ENCODE measurements around the gene APLN. TPM values are rescaled to one million over a fixed set of nuclear protein-coding genes. Genes with fewer than 3 reads are reported as not detected.

The APLN gene
- total and polyA plus RNA-seq, 2 donors (not counting 1 experiment from before 2014, with no cell fraction given), result 0.17 to 2.4 TPM

DNA sequence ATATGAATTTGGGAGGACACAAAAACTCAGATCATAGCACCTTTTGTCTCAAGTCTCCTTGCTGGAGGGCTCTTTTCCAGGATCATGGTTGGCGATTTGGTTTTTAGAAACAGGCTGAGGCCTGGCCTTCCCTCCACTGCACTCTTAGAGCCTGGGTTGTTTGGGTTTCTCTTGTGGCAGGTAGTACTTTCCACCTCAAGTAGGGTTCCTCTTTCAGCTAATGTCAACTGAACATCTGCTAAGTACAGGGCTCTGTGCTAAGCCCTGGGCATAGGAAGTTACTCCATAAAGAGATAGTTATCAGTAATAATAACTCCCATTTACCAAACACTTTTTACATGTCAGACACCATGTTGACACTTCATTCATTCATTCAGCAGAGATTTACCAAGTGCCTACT is 28.2 kb upstream of the APLN start:
- Histone ChIP-seq H3K4me1 (ENCODE audit: control insufficient read depth, extremely low read depth, insufficient read depth, low read length) (no peaks in the 10 kb centered on the region), H4K20me1 (ENCODE audit: control insufficient read depth, extremely low read depth, insufficient read depth, low read length) (no peaks in the 10 kb centered on the region), H2AFZ (ENCODE audit: low read length) (no peak overlapping the region), H3K9me3 (ENCODE audit: control insufficient read depth, insufficient read depth, low read depth, low read length) (no peaks in the 10 kb centered on the region), H3K27me3 (ENCODE audit: control insufficient read depth, insufficient read depth, low read length) (no peaks in the 10 kb centered on the region), H3K27ac (ENCODE audit: insufficient read depth, low read length) (no peak overlapping the region), H3K79me2 (ENCODE audit: control insufficient read depth, insufficient read depth, low read length) (no peaks in the 10 kb centered on the region), H3K36me3 (ENCODE audit: control insufficient read depth, insufficient read depth, low read length) (no peaks in the 10 kb centered on the region), H3K4me2 (ENCODE audit: extremely low read depth, insufficient read depth, low read length) (no peak overlapping the region), H3K4me3 (replicated peaks in 1 of 4; ENCODE audit: control extremely low read depth in 1 of 4, insufficient read depth in 1 of 4, low read depth in 3 of 4, low read length in 4 of 4) (no peak overlapping the region), H3K9ac (ENCODE audit: insufficient read depth, low read length) (no peak overlapping the region)
- TF ChIP-seq, protein P1, sequence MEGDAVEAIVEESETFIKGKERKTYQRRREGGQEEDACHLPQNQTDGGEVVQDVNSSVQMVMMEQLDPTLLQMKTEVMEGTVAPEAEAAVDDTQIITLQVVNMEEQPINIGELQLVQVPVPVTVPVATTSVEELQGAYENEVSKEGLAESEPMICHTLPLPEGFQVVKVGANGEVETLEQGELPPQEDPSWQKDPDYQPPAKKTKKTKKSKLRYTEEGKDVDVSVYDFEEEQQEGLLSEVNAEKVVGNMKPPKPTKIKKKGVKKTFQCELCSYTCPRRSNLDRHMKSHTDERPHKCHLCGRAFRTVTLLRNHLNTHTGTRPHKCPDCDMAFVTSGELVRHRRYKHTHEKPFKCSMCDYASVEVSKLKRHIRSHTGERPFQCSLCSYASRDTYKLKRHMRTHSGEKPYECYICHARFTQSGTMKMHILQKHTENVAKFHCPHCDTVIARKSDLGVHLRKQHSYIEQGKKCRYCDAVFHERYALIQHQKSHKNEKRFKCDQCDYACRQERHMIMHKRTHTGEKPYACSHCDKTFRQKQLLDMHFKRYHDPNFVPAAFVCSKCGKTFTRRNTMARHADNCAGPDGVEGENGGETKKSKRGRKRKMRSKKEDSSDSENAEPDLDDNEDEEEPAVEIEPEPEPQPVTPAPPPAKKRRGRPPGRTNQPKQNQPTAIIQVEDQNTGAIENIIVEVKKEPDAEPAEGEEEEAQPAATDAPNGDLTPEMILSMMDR (conservative IDR thresholded peaks at IDR 0.05 in 1 of 2, IDR thresholded peaks at IDR 0.05 in 1 of 2; ENCODE audit: low read depth in 1 of 2, low read length in 2 of 2), result no peak
- TF ChIP-seq EZH2 (IDR thresholded peaks at IDR 0.05; ENCODE audit: low read length, missing control alignments), result no peak
- no peak for DNase-seq (ENCODE audit: low read depth in 2 of 2)

DNA sequence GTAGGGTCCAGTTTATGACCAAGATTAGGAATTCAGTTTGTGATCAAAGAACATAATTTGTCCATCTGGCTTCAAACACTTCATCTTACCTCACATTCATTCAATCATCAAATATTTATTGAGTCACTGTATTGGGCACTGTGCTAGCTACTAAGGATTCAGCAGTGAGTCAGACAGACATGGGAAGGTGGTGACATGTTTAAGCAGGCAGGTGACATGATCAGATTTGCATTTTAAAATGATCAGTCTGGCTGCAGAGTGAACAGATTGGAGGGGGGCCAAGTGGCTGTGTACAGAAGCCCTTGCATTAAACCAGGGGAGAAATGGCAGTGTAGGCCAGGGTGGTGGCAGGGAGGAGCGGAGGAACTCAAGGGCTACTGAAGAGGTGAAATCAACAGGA is 25.1 kb upstream of the APLN start:
- no peaks in the 10 kb centered on the region for H4K20me1 ChIP-seq (ENCODE audit: control insufficient read depth, extremely low read depth, insufficient read depth, low read length)
- DNase-seq (ENCODE audit: low read depth in 2 of 2), result no peak
- H3K9me3 ChIP-seq (ENCODE audit: control insufficient read depth, insufficient read depth, low read depth, low read length), result no peaks in the 10 kb centered on the region

DNA sequence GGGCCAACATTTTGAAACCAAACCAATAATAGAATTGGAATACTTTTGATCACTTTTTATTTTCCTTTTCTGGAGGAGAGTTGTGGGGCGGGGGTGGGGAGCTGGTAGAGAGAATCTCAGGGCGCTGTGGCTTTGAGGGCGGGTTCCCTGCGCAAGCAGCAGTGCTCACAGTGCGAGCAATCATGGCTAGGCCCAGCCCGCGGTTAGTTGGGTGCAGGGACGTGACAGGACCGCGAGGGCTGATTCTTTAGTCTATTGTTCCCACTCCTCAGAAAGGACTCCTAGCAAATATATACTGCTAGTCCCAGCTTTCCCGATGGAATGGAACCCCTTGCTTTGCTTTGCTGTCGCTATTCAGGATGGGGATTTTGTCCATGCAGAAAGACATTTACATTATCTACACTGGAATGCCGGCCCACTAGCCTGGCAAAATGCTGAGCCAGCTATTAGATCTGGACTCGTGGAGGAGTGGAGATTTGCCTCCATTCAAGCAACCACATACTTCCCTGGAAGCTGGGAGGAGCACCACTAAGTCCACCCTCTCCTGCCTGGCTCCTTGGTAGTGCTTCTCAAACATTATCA is 23.9 kb upstream of the APLN start:
- no peak for TF ChIP-seq EZH2 (IDR thresholded peaks at IDR 0.05; ENCODE audit: low read length, missing control alignments)
- TF ChIP-seq, protein P1 (conservative IDR thresholded peaks at IDR 0.05 in 1 of 2, IDR thresholded peaks at IDR 0.05 in 1 of 2; ENCODE audit: low read depth in 1 of 2, low read length in 2 of 2), result no peak
- DNase-seq (ENCODE audit: low read depth in 2 of 2), result peak in 1 of 2 donors; percentile 26
- Histone ChIP-seq H4K20me1 (ENCODE audit: control insufficient read depth, extremely low read depth, insufficient read depth, low read length) (no peaks in the 10 kb centered on the region), H3K27me3 (ENCODE audit: control insufficient read depth, insufficient read depth, low read length) (no peaks in the 10 kb centered on the region), H3K27ac (ENCODE audit: insufficient read depth, low read length) (no peak overlapping the region), H3K4me2 (ENCODE audit: extremely low read depth, insufficient read depth, low read length) (peak overlapping the region; percentile 40), H3K9me3 (ENCODE audit: control insufficient read depth, insufficient read depth, low read depth, low read length) (no peaks in the 10 kb centered on the region), H3K4me3 (replicated peaks in 1 of 4; ENCODE audit: control extremely low read depth in 1 of 4, insufficient read depth in 1 of 4, low read depth in 3 of 4, low read length in 4 of 4) (peak overlapping the region in 2 of 4 experiments; percentile 20 to 49), H2AFZ (ENCODE audit: low read length) (no peak overlapping the region), H3K36me3 (ENCODE audit: control insufficient read depth, insufficient read depth, low read length) (no peaks in the 10 kb centered on the region), H3K4me1 (ENCODE audit: control insufficient read depth, extremely low read depth, insufficient read depth, low read length) (no peaks in the 10 kb centered on the region), H3K9ac (ENCODE audit: insufficient read depth, low read length) (no peak overlapping the region), H3K79me2 (ENCODE audit: control insufficient read depth, insufficient read depth, low read length) (no peaks in the 10 kb centered on the region)

More for the DNA sequence above, 25.1 kb upstream of the APLN start:
- Histone ChIP-seq H3K4me2 (ENCODE audit: extremely low read depth, insufficient read depth, low read length) (no peak overlapping the region), H3K36me3 (ENCODE audit: control insufficient read depth, insufficient read depth, low read length) (no peaks in the 10 kb centered on the region), H2AFZ (ENCODE audit: low read length) (no peak overlapping the region), H3K4me1 (ENCODE audit: control insufficient read depth, extremely low read depth, insufficient read depth, low read length) (no peaks in the 10 kb centered on the region), H3K9ac (ENCODE audit: insufficient read depth, low read length) (no peak overlapping the region), H3K79me2 (ENCODE audit: control insufficient read depth, insufficient read depth, low read length) (no peaks in the 10 kb centered on the region), H3K27ac (ENCODE audit: insufficient read depth, low read length) (no peak overlapping the region), H3K4me3 (replicated peaks in 1 of 4; ENCODE audit: control extremely low read depth in 1 of 4, insufficient read depth in 1 of 4, low read depth in 3 of 4, low read length in 4 of 4) (no peak overlapping the region), H3K27me3 (ENCODE audit: control insufficient read depth, insufficient read depth, low read length) (no peaks in the 10 kb centered on the region)
- no peak for TF ChIP-seq EZH2 (IDR thresholded peaks at IDR 0.05; ENCODE audit: low read length, missing control alignments)
- TF ChIP-seq, protein P1 (conservative IDR thresholded peaks at IDR 0.05 in 1 of 2, IDR thresholded peaks at IDR 0.05 in 1 of 2; ENCODE audit: low read depth in 1 of 2, low read length in 2 of 2), result no peak

Data from fibroblast of lung (primary cell).